HEK293 (cell line): Measurements from ENCODE around the gene CDCA7.

Experiments
- CTCF ChIA-PET: fragments of 350-600 bp; formaldehyde crosslinking; extraction: SDS; loops from one replicate; lab custom pipeline; 2021; ENCODE audit warnings: antibody characterized with exemption; lab: Yijun Ruan, JAX
- POLR2A ChIA-PET: fragments of 300-600 bp; formaldehyde crosslinking; extraction: SDS; loops from one replicate; lab custom pipeline; 2020; ENCODE audit warnings: antibody characterized with exemption, inconsistent platforms; lab: Yijun Ruan, JAX
- H3K27ac ChIP-seq: fragments of 200-500 bp; sonication (Bioruptor generic); 2 replicates; pipeline ENCODE4 v1.5.1; 2014; ENCODE audit warnings: low read depth, low read length, control low read depth, inconsistent platforms; ENCODE audit errors: extremely low read depth
- H3K36me3 ChIP-seq, 2 experiments: fragments of 200-500 bp in 1 of 2; sonication (Bioruptor generic) in 1 of 2; 1 replicate in 1 of 2; 2 replicates in 1 of 2; pipeline ENCODE4 v1.5.1; 2014 to 2017; ENCODE audit warnings: inconsistent platforms in 2 of 2, low read length in 2 of 2; ENCODE audit not compliant: control insufficient read depth in 2 of 2, insufficient read depth in 1 of 2
- H3K4me1 ChIP-seq: fragments of 200-500 bp; sonication (Bioruptor generic); 2 replicates; pipeline ENCODE4 v1.5.1; 2014; ENCODE audit warnings: mild to moderate bottlenecking, low read length, inconsistent platforms; ENCODE audit not compliant: control insufficient read depth, insufficient read depth
- H3K4me3 ChIP-seq: 2 replicates; pipeline ENCODE4 v1.5.1; 2011; ENCODE audit warnings: low read depth, mild to moderate bottlenecking, control low read depth, low read length, moderate library complexity
- H3K9me3 ChIP-seq: fragments of 200-500 bp; sonication (Bioruptor generic); 2 replicates; pipeline ENCODE4 v1.5.1; 2014; ENCODE audit warnings: low read depth, low read length, inconsistent platforms; ENCODE audit not compliant: control insufficient read depth, insufficient read depth
- SETDB1 ChIP-seq: IDR thresholded peaks from one replicate; pipeline ENCODE4 v1.6.1; 2017; ENCODE audit warnings: mild to moderate bottlenecking, low read length, moderate library complexity, mixed read lengths; ENCODE audit not compliant: insufficient read length
- TSHZ1 ChIP-seq: fragments of 450-650 bp; formaldehyde crosslinking; IDR thresholded peaks from 2 replicates; pipeline ENCODE4 v1.5.1; 2016; ENCODE audit warnings: missing biosample characterization, missing genetic modification characterization, borderline replicate concordance
- ZNF155 ChIP-seq: fragments of 450-650 bp; formaldehyde crosslinking; IDR thresholded peaks from 2 replicates; pipeline ENCODE4 v1.5.1; 2016; ENCODE audit warnings: missing biosample characterization, missing genetic modification characterization
- ZNF23 ChIP-seq: fragments of 450-650 bp; formaldehyde crosslinking; IDR thresholded peaks from 2 replicates; pipeline ENCODE4 v1.5.1; 2016; ENCODE audit warnings: missing biosample characterization, missing genetic modification characterization, borderline replicate concordance
- ZNF555 ChIP-seq: fragments of 450-650 bp; formaldehyde crosslinking; conservative IDR thresholded peaks from 2 replicates; pipeline ENCODE4 v1.5.1; 2017; ENCODE audit warnings: missing biosample characterization, mild to moderate bottlenecking, missing genetic modification characterization, inconsistent platforms
- ZNF645 ChIP-seq: fragments of 450-650 bp; formaldehyde crosslinking; IDR thresholded peaks from 2 replicates; pipeline ENCODE4; 2016; ENCODE audit warnings: missing biosample characterization, missing genetic modification characterization
- ZNF837 ChIP-seq: fragments of 450-650 bp; formaldehyde crosslinking; IDR thresholded peaks from 2 replicates; pipeline ENCODE4 v1.5.1; 2016; ENCODE audit warnings: missing biosample characterization, missing genetic modification characterization
- TF ChIP-seq, protein P1 (sequence below): fragments of 450-650 bp; formaldehyde crosslinking; IDR thresholded peaks from 2 replicates; pipeline ENCODE4 v1.5.1; 2016; ENCODE audit warnings: missing biosample characterization, missing genetic modification characterization
- TF ChIP-seq, protein P2 (sequence below): fragments of 450-650 bp; formaldehyde crosslinking; IDR thresholded peaks from 2 replicates; pipeline ENCODE4 v1.5.1; 2016; ENCODE audit warnings: missing biosample characterization, missing genetic modification characterization

The CDCA7 gene

GRCh38 chr2:173393186-173393585 is 38.5 kb downstream of the CDCA7 start (continued):
- no peak for TF ChIP-seq TSHZ1
- TF ChIP-seq, protein P1, sequence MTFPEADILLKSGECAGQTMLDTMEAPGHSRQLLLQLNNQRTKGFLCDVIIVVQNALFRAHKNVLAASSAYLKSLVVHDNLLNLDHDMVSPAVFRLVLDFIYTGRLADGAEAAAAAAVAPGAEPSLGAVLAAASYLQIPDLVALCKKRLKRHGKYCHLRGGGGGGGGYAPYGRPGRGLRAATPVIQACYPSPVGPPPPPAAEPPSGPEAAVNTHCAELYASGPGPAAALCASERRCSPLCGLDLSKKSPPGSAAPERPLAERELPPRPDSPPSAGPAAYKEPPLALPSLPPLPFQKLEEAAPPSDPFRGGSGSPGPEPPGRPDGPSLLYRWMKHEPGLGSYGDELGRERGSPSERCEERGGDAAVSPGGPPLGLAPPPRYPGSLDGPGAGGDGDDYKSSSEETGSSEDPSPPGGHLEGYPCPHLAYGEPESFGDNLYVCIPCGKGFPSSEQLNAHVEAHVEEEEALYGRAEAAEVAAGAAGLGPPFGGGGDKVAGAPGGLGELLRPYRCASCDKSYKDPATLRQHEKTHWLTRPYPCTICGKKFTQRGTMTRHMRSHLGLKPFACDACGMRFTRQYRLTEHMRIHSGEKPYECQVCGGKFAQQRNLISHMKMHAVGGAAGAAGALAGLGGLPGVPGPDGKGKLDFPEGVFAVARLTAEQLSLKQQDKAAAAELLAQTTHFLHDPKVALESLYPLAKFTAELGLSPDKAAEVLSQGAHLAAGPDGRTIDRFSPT, result no peak
- TF ChIP-seq, protein P2, sequence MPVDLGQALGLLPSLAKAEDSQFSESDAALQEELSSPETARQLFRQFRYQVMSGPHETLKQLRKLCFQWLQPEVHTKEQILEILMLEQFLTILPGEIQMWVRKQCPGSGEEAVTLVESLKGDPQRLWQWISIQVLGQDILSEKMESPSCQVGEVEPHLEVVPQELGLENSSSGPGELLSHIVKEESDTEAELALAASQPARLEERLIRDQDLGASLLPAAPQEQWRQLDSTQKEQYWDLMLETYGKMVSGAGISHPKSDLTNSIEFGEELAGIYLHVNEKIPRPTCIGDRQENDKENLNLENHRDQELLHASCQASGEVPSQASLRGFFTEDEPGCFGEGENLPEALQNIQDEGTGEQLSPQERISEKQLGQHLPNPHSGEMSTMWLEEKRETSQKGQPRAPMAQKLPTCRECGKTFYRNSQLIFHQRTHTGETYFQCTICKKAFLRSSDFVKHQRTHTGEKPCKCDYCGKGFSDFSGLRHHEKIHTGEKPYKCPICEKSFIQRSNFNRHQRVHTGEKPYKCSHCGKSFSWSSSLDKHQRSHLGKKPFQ, result no peak
- TF ChIP-seq ZNF837 (tag by site-specific recombination), result no peak
- TF ChIP-seq ZNF555 (tag by site-specific recombination), result no peak
- TF ChIP-seq SETDB1, result no peak

DNA sequence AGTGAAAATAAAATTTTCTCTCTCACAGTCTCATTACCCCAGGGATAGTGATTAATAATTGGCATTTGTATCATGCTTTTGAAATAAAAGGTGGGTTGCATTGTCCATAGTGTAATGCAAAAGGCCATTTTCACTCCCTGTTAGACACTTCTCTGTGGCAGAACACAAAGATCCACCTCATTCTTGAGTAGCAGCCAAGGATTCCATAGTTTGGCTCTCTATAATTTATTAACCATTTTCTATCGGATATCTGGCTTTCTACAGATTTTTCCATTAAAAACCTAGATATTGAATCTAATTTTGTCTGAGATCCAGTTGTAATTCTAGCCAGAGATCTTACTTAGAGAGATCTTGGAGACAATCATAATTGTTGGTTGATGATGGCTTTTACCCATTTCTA is 39.0 kb downstream of the CDCA7 start:
- CTCF ChIA-PET, result no interaction called here
- TF ChIP-seq ZNF155 (tag by site-specific recombination) (no peak), ZNF645 (tag by site-specific recombination) (no peak)
- H3K27ac ChIP-seq, result no peak overlapping the region
- POLR2A ChIA-PET, result no interaction called here
- H3K9me3 ChIP-seq, result no peaks in the 10 kb centered on the region
- H3K4me3 ChIP-seq, result no peak overlapping the region
- H3K36me3 ChIP-seq, result no peaks in the 10 kb centered on the region
- H3K4me1 ChIP-seq, result no peaks in the 10 kb centered on the region

- no peaks in the 10 kb centered on the region for H3K36me3 ChIP-seq
- H3K4me1 ChIP-seq, result no peaks in the 10 kb centered on the region
- TF ChIP-seq ZNF23, result no peak
- H3K4me3 ChIP-seq, result no peak overlapping the region
- H3K9me3 ChIP-seq, result no peaks in the 10 kb centered on the region
- POLR2A ChIA-PET, result no interaction called here
- no peak overlapping the region for H3K27ac ChIP-seq
- CTCF ChIA-PET, result no interaction called here
These were observed 39.7 kb downstream of the CDCA7 start for GRCh38 chr2:173394091-173394974.
